BJ (cell line): ENCODE data around the gene CRELD2. TPM values are rescaled to one million over a fixed set of nuclear protein-coding genes. Genes with fewer than 3 reads are reported as not detected.

Experiments
- CTCF ChIA-PET: fragments of 350-600 bp; formaldehyde crosslinking; extraction: SDS; loops from one replicate; lab custom pipeline; 2021; ENCODE audit warnings: antibody characterized with exemption, inconsistent platforms; lab: Yijun Ruan, JAX
- POLR2A ChIA-PET: fragments of 300-600 bp; sonication (Branson Sonifier 250); formaldehyde crosslinking; extraction: SDS; loops from one replicate; lab custom pipeline; 2021; ENCODE audit warnings: antibody characterized with exemption; lab: Charles Lee
- DNase-seq: peaks from one replicate; pipeline ENCODE4 v3.0.0-alpha.2; 2011; ENCODE audit warnings: low read depth
- H3K27me3 ChIP-seq: 2 replicates; pipeline ENCODE4 v1.6.0; 2011; ENCODE audit warnings: low read length; ENCODE audit not compliant: control insufficient read depth, insufficient read depth
- H3K36me3 ChIP-seq: 2 replicates; pipeline ENCODE4 v1.5.1; 2011; ENCODE audit warnings: low read length; ENCODE audit not compliant: control insufficient read depth, insufficient read depth
- H3K4me3 ChIP-seq: 2 replicates; pipeline ENCODE4 v1.5.1; 2011; ENCODE audit warnings: low read depth, mild to moderate bottlenecking, control low read depth, low read length
- polyA plus RNA-seq: library from polyadenylated mRNA; depleted of rRNA; stranded (reverse); fragments of >200 nt; gene quantifications from 2 replicates; pipeline ENCODE4 v1.2.3, GENCODE V29; 2011
- TF ChIP-seq, protein P1 (sequence below): IDR thresholded peaks from 2 replicates; pipeline ENCODE4 v1.5.1; 2011; ENCODE audit warnings: low read depth, mild to moderate bottlenecking, control low read depth, inconsistent platforms, low read length, moderate library complexity; ENCODE audit not compliant: insufficient read depth

CRELD2 gene
- polyA plus RNA-seq, 1 experiment = 54.1 TPM

GRCh38 chr22:49968313-49968830 is 49.9 kb downstream of the CRELD2 start:
- TF ChIP-seq, protein P1, sequence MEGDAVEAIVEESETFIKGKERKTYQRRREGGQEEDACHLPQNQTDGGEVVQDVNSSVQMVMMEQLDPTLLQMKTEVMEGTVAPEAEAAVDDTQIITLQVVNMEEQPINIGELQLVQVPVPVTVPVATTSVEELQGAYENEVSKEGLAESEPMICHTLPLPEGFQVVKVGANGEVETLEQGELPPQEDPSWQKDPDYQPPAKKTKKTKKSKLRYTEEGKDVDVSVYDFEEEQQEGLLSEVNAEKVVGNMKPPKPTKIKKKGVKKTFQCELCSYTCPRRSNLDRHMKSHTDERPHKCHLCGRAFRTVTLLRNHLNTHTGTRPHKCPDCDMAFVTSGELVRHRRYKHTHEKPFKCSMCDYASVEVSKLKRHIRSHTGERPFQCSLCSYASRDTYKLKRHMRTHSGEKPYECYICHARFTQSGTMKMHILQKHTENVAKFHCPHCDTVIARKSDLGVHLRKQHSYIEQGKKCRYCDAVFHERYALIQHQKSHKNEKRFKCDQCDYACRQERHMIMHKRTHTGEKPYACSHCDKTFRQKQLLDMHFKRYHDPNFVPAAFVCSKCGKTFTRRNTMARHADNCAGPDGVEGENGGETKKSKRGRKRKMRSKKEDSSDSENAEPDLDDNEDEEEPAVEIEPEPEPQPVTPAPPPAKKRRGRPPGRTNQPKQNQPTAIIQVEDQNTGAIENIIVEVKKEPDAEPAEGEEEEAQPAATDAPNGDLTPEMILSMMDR = no peak
- Histone ChIP-seq H3K4me3 (no peak overlapping the region), H3K27me3 (no peaks in the 10 kb centered on the region), H3K36me3 (peaks cover 15% of the 10 kb centered on the region)
- DNase-seq = no peak
- ChIA-PET POLR2A (no interaction called here), CTCF (interaction anchor here (0.6 to 1.6 kb wide), 3 partner anchors 16 to 62 kb away, joined by 3 to 4 read pairs (median 3); no protein-coding TSS in a partner anchor)

DNA sequence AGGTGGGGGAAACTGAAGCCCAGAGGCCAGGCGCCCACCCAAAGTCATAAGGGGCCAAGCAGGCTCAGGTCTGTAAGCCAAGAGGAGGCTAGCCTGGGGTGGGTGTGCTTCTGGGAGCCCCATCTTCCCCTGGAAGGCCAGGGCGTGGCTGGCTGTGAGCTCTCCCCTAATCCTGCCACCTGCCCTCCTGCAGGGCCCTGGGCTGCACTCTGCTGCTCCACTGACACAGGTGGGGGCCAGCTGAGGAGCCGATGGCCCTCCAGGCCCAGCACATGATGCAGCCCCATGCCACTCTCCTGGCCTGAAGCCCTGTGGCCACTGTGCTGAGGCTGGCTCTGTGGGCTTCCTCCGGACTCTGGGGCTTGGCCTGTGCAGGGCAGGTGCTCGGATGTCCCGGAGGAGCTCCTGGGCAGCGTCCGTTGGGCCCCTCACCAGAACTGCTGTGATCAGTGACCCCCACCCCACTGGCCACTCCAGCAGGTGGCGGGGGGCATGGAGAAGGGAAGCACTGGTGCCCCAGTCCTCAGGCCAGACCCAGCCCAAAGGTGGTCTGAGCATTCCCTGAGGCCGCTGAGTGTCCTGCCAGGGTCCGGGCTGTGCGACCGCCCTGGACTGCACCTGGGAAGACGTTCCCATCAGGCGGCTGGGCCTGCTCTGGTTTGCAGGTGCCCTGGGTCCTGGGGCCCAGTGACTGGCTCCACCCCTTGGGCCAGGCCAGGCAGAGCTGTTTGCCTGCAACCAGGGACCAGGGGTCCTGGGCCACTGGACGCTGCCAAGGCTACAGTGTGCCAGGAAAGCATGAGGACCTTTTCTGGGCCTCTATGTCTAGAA is 50.6 kb downstream of the CRELD2 start:
- TF ChIP-seq, protein P1 = no peak
- Histone ChIP-seq H3K4me3 (no peak overlapping the region), H3K36me3 (peaks cover 10% of the 10 kb centered on the region), H3K27me3 (no peaks in the 10 kb centered on the region)
- ChIA-PET POLR2A (no interaction called here), CTCF (interaction anchor here (0.6 kb wide), 2 partner anchors 33 to 645 kb away, joined by 3 read pairs; no protein-coding TSS in a partner anchor)
- DNase-seq = no peak

DNA sequence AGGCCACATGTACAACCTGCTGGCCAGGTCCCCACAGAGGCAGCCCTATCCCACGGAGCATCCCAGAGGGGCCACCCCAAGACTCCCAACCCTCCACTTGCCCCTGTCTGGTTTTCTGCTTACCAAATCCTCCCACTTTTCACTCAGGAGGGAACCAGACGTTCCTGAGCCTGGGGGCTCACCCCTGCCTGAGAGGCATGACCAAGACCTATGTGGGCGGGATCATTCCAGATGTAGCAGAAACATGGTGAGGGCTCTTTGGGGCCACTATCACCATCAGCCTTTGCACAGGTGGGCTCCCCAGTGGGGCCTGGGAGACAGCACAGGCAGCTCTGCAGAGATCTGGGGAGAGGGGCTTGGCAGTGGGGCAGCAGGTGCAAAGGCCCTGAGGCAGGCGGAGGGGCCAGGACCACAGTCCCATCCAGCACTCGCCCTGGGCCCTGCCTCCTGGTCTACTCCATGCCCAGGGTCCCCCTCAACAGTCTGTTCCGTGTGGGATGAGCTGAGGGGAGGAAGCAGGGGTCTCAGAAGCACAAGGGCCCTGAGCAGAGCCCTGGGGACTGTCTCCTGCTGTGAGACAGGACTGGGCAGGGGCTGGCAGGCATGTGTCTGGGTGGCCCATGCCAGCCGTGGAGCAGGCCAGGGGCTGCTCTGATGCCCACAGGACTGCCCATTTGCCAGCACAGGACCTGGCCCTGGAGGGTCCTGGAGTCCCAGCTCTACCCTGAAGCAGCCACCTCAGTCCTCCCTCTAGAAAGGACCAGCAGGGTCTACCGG is 51.5 kb downstream of the CRELD2 start:
- POLR2A ChIA-PET = no interaction called here
- no peak for DNase-seq
- CTCF ChIA-PET = interaction anchor here (1.2 kb wide), 1 partner anchor 18 kb away, joined by 3 read pairs; no protein-coding TSS in a partner anchor
- Histone ChIP-seq H3K36me3 (peaks cover 4% of the 10 kb centered on the region; the same call in 1 of the 2 replicates), H3K27me3 (no peaks in the 10 kb centered on the region), H3K4me3 (no peak overlapping the region)
- TF ChIP-seq, protein P1 = no peak

- ChIA-PET POLR2A (interaction anchor here (0.5 kb wide), 1 partner anchor 66 kb away, joined by 4 read pairs; no protein-coding TSS in a partner anchor), CTCF (interaction anchor here (1.2 to 1.4 kb wide), 2 partner anchors 18 to 40 kb away, joined by 3 to 4 read pairs; no protein-coding TSS in a partner anchor)
- Histone ChIP-seq H3K27me3 (no peaks in the 10 kb centered on the region), H3K36me3 (0 out of 2 replicates have a peak, but pooled peaks cover 1% of the 10 kb centered on the region), H3K4me3 (peak overlapping the region; percentile 57)
- TF ChIP-seq, protein P1 = no peak
- DNase-seq = peak; percentile 82
Measured at GRCh38 chr22:49970528-49971231, 52.2 kb downstream of the CRELD2 start.
